ENCODE measurements around the gene CTAGE8. TPM values are rescaled to one million over a fixed set of nuclear protein-coding genes. Genes with fewer than 3 reads are reported as not detected.
"Not testable (repeated sequence)": the region's sequence is repeated elsewhere in the genome, so short reads cannot be mapped to it uniquely, and the experiment has no call there.

Gene CTAGE8
- total and polyA plus RNA-seq, 3 experiments from 2014 or later, result 0.58 to 0.77 (median 0.60) TPM

DNA sequence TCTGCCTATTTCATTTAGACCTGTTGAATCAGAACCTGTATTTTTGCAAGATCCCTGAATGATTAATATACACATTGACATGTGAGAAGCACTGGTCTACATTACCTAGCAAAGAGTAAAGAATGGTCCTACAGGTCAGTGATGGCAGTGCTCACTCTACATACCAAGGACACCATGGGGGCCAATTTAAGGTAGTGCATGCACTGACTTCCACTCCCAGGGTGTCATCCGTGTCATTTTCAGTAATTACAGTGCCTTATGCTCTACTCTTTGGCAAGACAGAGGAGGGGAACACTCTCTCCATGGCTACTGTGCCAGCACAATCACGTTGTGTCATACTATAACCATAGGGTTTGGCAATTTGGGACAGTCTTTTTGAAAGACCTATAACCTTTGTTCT lies 23.7 kb downstream of the CTAGE8 start:
- DNase-seq; H3K27me3 ChIP-seq (ENCODE audit: insufficient read depth, low read length, poor library complexity, severe bottlenecking); H3K27ac Mint-ChIP-seq; H3K36me3 Mint-ChIP-seq; H3K4me3 ChIP-seq (ENCODE audit: low read length); POLR2A ChIA-PET; H3K4me3 Mint-ChIP-seq; H3K4me1 Mint-ChIP-seq; H3K36me3 ChIP-seq (ENCODE audit: insufficient read depth, low read length); H3K9me3 Mint-ChIP-seq; H3K27me3 Mint-ChIP-seq; H3K4me1 ChIP-seq (ENCODE audit: insufficient read depth, low read length); H3K9me3 ChIP-seq (ENCODE audit: low read length); H3K27ac ChIP-seq (ENCODE audit: low read depth, low read length); CTCF ChIA-PET: not testable (repeated sequence)

DNA sequence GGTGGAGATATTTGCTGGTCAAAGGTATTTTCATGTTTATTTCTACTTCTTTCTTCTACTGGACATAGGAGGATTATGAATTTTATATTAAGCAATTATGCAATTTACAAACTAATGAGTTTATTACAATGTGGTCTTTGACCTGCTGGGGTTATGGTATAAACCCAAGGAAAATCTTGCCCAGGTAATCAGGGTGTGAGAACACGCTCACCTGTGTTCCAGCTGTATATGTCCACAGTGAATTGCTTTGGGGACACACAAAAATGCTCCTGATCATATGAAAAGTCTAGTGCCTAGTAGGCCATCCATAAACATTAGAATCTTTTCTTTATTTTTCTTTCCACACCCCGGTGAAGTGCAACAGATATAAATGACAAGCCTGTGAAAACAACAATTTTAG lies 29.7 kb downstream of the CTAGE8 start, which contains the start of gene OR2A42:
Gene OR2A42 (minus strand): TSS at position 241 of the 400 bp plus-strand sequence. CDS start 6,762 bp downstream, outside the sequence.
- H3K9me3 Mint-ChIP-seq; H3K27ac ChIP-seq (ENCODE audit: low read depth, low read length); H3K27ac Mint-ChIP-seq; H3K4me1 ChIP-seq (ENCODE audit: insufficient read depth, low read length); H3K27me3 ChIP-seq (ENCODE audit: insufficient read depth, low read length, poor library complexity, severe bottlenecking); H3K4me3 ChIP-seq (ENCODE audit: low read length); H3K36me3 ChIP-seq (ENCODE audit: insufficient read depth, low read length); H3K27me3 Mint-ChIP-seq; CTCF ChIA-PET; DNase-seq; POLR2A ChIA-PET; H3K4me1 Mint-ChIP-seq; H3K4me3 Mint-ChIP-seq; H3K9me3 ChIP-seq (ENCODE audit: low read length); H3K36me3 Mint-ChIP-seq: not testable (repeated sequence)

DNA sequence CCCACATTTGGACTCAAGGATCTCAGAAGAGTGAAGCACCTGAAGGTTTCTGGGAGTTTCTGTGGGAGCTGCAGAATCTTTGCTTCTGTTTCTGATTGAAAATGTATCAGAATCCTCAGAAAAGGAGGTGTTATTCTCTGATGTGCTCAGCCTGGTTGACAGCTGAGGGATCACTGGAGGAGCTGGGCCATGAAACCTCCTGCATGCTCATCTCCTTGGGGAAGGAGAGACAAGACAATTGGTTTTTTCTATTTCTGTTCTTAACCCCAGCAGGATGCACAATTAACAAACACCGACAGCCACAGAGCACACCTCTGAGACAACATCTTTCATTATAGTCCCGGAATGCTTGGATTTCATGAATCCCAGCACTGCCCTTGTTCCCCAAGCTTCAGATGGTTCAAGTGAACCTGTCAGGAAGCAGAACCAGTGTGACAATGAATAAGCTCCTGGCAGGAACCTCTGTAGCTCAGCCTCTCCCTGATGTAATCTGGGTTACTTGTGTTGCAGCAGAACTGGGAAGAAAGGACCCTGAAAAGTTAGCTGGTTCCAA lies 30.5 kb downstream of the CTAGE8 start:
- H3K27me3 Mint-ChIP-seq; H3K9me3 ChIP-seq (ENCODE audit: low read length); H3K4me3 Mint-ChIP-seq; DNase-seq; H3K27me3 ChIP-seq (ENCODE audit: insufficient read depth, low read length, poor library complexity, severe bottlenecking); H3K36me3 ChIP-seq (ENCODE audit: insufficient read depth, low read length); H3K4me3 ChIP-seq (ENCODE audit: low read length); H3K27ac ChIP-seq (ENCODE audit: low read depth, low read length); CTCF ChIA-PET; H3K9me3 Mint-ChIP-seq; H3K4me1 ChIP-seq (ENCODE audit: insufficient read depth, low read length); H3K27ac Mint-ChIP-seq; H3K4me1 Mint-ChIP-seq; POLR2A ChIA-PET; H3K36me3 Mint-ChIP-seq: not testable (repeated sequence)

DNA sequence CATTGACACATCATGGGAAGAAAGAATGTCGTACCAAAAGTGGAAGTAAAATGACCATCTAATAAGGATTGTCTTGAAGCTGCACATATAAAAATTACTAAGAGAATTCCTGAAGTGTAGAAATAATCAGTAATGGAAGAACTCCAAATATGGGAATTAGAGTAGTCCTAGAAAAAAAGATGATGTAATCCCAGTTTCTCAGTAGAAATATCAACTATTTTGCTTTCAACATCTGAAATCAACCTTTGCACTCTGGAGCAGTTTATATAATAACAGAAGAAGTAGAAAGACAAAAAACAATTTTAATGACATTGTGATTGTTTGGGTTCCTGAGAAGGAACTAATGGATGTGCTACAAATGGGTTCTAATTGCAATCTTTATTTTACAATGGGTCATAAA lies 36.0 kb downstream of the CTAGE8 start:
- H3K4me1 ChIP-seq (ENCODE audit: insufficient read depth, low read length); H3K9me3 ChIP-seq (ENCODE audit: low read length); H3K27me3 Mint-ChIP-seq; H3K36me3 ChIP-seq (ENCODE audit: insufficient read depth, low read length); H3K27ac ChIP-seq (ENCODE audit: low read depth, low read length); H3K36me3 Mint-ChIP-seq; H3K9me3 Mint-ChIP-seq; H3K27me3 ChIP-seq (ENCODE audit: insufficient read depth, low read length, poor library complexity, severe bottlenecking); DNase-seq; H3K27ac Mint-ChIP-seq; H3K4me3 ChIP-seq (ENCODE audit: low read length); H3K4me1 Mint-ChIP-seq; POLR2A ChIA-PET; H3K4me3 Mint-ChIP-seq; CTCF ChIA-PET: not testable (repeated sequence)

DNA sequence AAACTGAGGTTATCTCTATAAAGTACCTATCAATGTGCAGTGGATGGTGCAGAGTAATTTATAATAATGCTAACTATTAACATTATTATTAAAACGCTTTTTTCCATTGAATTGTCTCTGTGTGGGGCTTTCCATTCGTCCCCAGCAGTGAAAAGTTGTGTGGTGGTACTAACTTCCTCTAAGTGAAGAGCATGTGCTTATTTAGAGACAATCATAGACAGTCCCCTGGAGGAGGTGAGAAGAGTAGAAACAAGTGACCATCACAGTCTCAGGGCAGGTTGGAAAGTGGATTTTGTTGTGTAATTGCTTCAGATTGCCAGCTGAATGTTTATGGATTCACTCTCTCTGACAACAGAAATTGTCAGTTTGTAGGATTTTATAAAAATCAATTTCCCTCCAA lies 38.1 kb downstream of the CTAGE8 start:
- H3K27ac Mint-ChIP-seq; H3K36me3 ChIP-seq (ENCODE audit: insufficient read depth, low read length); H3K27ac ChIP-seq (ENCODE audit: low read depth, low read length); H3K4me3 ChIP-seq (ENCODE audit: low read length); H3K27me3 Mint-ChIP-seq; H3K9me3 Mint-ChIP-seq; CTCF ChIA-PET; POLR2A ChIA-PET; H3K27me3 ChIP-seq (ENCODE audit: insufficient read depth, low read length, poor library complexity, severe bottlenecking); H3K4me3 Mint-ChIP-seq; H3K36me3 Mint-ChIP-seq; H3K4me1 Mint-ChIP-seq; H3K9me3 ChIP-seq (ENCODE audit: low read length); DNase-seq; H3K4me1 ChIP-seq (ENCODE audit: insufficient read depth, low read length): not testable (repeated sequence)

DNA sequence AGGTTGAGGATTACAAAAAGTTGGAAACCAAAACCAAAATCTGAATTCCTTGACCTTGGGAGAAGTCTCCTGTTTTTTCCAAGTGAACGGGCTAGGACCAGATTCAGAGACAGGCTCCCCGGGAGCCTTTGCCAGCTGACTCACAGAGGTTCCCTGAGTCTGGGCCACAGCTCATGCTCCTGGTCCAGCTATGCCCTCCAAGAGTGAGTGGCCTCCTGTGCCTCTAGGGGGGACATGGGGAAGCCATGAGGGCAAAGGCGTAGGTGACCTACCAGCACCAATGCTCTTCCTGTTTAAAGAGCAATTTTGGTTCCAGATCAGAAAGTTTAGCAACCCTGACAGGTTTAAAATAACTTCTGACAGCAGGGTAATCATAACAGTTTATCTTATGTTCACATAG lies 40.3 kb downstream of the CTAGE8 start:
- H3K4me3 ChIP-seq (ENCODE audit: low read length); H3K4me3 Mint-ChIP-seq; H3K36me3 Mint-ChIP-seq; H3K27ac Mint-ChIP-seq; H3K9me3 ChIP-seq (ENCODE audit: low read length); H3K4me1 ChIP-seq (ENCODE audit: insufficient read depth, low read length); H3K36me3 ChIP-seq (ENCODE audit: insufficient read depth, low read length); POLR2A ChIA-PET; H3K4me1 Mint-ChIP-seq; H3K27ac ChIP-seq (ENCODE audit: low read depth, low read length); CTCF ChIA-PET; H3K27me3 Mint-ChIP-seq; H3K9me3 Mint-ChIP-seq; H3K27me3 ChIP-seq (ENCODE audit: insufficient read depth, low read length, poor library complexity, severe bottlenecking); DNase-seq: not testable (repeated sequence)

DNA sequence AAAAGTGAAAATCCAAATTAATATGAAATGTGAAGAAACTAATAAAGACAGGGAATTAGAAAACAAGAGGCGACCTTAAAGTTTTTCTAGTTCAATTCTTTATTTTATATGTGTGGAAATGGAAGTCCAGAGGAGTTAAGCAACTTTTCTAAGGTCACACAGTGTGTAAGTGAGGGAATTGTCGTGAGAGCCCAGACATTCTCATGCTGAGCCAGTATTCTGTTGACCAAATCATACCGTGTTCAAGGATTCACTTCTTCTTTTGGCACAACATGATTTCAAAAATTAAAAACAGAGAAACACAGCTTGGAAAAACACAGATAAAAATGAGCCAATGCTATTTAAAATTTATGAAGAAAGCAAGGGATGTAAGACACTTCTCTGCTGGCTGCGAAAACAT lies 42.2 kb downstream of the CTAGE8 start:
- H3K36me3 ChIP-seq (ENCODE audit: insufficient read depth, low read length), result not testable (repeated sequence)

DNA sequence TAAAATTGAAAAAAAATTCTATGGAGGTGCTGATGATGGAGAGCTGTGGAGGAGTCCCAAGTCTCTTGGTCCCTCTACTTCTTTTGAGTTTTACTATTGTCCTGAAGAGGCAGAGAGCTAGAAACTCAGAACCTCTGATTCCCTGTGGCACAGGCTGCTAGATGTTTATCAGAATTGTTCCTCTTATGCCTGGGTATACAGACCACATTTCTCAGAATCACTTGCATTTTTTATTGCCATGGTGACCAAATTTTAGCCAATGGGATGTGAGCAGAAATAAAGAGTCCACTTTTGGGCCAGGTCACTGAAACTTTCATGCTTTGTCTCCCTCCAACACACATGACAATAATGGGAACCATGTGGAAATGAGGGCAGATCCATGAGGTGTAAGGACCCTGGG lies 45.4 kb downstream of the CTAGE8 start:
- DNase-seq, result not testable (repeated sequence)

More for the DNA sequence above, 42.2 kb downstream of the CTAGE8 start:
- H3K27me3 ChIP-seq (ENCODE audit: insufficient read depth, low read length, poor library complexity, severe bottlenecking); DNase-seq; CTCF ChIA-PET; H3K27me3 Mint-ChIP-seq; POLR2A ChIA-PET; H3K4me3 Mint-ChIP-seq; H3K9me3 Mint-ChIP-seq; H3K4me1 Mint-ChIP-seq; H3K4me3 ChIP-seq (ENCODE audit: low read length); H3K27ac ChIP-seq (ENCODE audit: low read depth, low read length); H3K36me3 Mint-ChIP-seq; H3K4me1 ChIP-seq (ENCODE audit: insufficient read depth, low read length); H3K9me3 ChIP-seq (ENCODE audit: low read length); H3K27ac Mint-ChIP-seq: not testable (repeated sequence)

DNA sequence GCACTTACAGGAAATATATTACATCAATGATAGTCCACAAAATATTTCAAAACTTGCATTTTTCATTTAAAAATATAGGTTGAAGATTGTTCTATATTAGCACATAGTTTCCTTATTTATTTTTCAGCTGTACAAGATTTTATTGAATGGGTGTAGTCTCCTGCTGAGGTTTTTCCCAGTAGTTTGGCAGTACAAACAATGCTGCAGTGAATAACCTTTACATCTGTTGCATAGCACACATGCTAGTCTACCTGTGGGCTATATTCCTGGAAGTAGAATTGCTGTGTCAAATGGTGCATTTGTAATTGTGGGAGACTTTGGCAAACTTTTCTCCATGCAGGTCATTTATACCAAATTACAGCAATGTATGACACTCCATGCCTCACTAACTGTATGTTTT lies 48.6 kb downstream of the CTAGE8 start:
- H3K36me3 ChIP-seq (ENCODE audit: insufficient read depth, low read length); POLR2A ChIA-PET; H3K27me3 Mint-ChIP-seq; H3K4me1 ChIP-seq (ENCODE audit: insufficient read depth, low read length); H3K4me3 ChIP-seq (ENCODE audit: low read length); H3K36me3 Mint-ChIP-seq; H3K4me1 Mint-ChIP-seq; DNase-seq; H3K9me3 ChIP-seq (ENCODE audit: low read length); H3K27ac ChIP-seq (ENCODE audit: low read depth, low read length); H3K4me3 Mint-ChIP-seq; CTCF ChIA-PET; H3K27me3 ChIP-seq (ENCODE audit: insufficient read depth, low read length, poor library complexity, severe bottlenecking); H3K9me3 Mint-ChIP-seq; H3K27ac Mint-ChIP-seq: not testable (repeated sequence)

More for the DNA sequence above, 45.4 kb downstream of the CTAGE8 start:
- H3K27me3 Mint-ChIP-seq; H3K9me3 Mint-ChIP-seq; H3K4me3 ChIP-seq (ENCODE audit: low read length); H3K36me3 Mint-ChIP-seq; CTCF ChIA-PET; H3K4me3 Mint-ChIP-seq; H3K9me3 ChIP-seq (ENCODE audit: low read length); H3K27ac Mint-ChIP-seq; H3K27ac ChIP-seq (ENCODE audit: low read depth, low read length); POLR2A ChIA-PET; H3K4me1 ChIP-seq (ENCODE audit: insufficient read depth, low read length); H3K4me1 Mint-ChIP-seq; H3K36me3 ChIP-seq (ENCODE audit: insufficient read depth, low read length); H3K27me3 ChIP-seq (ENCODE audit: insufficient read depth, low read length, poor library complexity, severe bottlenecking): not testable (repeated sequence)

Measured in CD8-positive, alpha-beta memory T cell (primary cell).